Urothelium cell line (cell line): ENCODE results near the gene SLC39A13.

Experiments
- DNase-seq: peaks from one replicate; pipeline ENCODE4 v3.0.0; 2011; ENCODE audit warnings: low spot score, mixed read lengths
- FAIRE-seq: peaks from 2 replicates; lab custom pipeline; 2011; peaks lifted over from hg19 to GRCh38; lab: Jason Lieb, UNC

SLC39A13 gene

GRCh38 chr11:47418454-47419259 lies 10.3 kb downstream of the SLC39A13 start:
- FAIRE-seq (no peak), DNase-seq (no peak)

DNA sequence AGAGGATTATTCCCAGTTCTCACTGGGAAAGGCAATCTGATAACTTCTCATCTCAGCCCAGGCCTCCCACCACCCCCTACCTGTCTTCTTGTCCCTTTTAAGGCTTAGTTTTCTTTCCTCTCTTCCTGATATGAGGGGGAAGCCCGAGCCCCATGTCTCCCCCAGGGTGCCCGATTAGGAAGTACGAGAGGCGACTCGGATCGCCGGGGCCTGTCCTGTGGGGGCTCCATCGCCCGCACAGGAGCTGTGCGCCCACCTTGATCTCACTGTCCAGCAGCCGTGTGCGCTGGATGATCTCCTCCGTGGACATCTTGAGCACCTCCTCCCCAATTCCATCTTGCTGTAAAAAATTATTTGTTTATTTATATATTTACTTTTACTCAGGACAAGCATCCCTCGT lies 17.2 kb downstream of the SLC39A13 start:
- no peak for FAIRE-seq
- DNase-seq: no peak

GRCh38 chr11:47426062-47426956 lies 17.9 kb downstream of the SLC39A13 start, which contains the start of gene PSMC3:
Gene PSMC3 (minus strand): TSS chr11:47426439. CDS start chr11:47426279, 160 bp downstream.
- DNase-seq (peak; percentile 98), FAIRE-seq (peak; percentile 91)

- DNase-seq (no peak), FAIRE-seq (no peak)
Observed at GRCh38 chr11:47430524-47430923, 22.1 kb downstream of the SLC39A13 start.

GRCh38 chr11:47431356-47432083 lies 23.1 kb downstream of the SLC39A13 start:
- no peak for FAIRE-seq
- DNase-seq: no peak

DNA sequence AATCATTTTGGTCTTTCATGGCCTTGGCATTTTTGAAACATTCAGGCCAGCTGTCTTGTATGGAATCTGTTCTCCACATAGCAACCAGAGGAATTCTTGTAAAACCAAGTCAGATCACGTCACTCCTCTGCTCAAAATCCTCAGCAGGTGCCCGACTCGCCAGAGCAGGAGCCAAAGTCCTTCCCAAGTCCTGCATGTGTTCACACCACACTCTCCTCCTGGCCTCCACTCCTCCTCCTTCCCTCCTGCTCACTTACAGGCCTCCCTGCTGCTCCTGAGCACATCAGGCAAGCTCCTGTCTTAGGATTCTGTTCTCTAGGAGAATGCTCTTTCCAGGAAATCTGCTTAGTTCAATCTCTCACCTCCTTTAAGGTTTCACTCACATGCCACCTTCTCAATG lies 24.8 kb downstream of the SLC39A13 start:
- no peak for FAIRE-seq
- no peak for DNase-seq

DNA sequence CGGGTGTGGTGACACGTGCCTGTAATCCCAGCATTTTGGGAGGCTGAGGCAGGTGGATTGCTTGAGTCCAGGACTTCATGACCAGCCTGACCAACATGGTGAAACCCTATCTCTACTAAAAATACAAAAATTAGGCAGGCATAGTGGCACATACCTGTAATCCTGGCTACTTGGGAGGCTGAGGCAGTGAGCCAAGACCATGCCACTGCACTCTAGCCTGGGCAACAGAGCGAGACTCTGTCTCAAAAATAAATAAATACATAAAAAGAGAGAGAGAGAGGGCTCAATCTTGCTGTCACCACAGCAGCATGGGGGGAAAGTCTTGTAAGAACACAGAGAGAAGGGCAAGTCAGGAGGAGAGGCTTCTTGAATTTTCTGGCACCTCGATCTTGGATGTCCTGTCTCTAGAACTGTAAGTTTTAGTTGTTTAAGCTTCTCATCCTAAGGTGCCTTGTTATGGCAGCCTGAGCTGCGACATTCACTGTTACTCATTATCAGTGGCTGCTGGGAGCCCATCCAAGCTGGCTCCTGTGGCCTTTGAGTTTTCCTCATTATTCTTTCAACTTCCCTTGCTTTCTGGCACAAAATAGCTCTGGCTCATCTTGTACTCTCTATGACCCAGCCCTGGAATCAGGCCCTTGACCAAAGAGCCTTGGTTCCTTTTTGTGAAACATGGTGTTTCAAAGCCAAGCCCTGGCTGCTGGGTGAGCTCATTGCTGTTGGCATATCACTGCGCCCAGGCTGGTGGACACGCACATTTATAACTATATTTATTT lies 25.8 kb downstream of the SLC39A13 start:
- DNase-seq: no peak
- FAIRE-seq: no peak

DNA sequence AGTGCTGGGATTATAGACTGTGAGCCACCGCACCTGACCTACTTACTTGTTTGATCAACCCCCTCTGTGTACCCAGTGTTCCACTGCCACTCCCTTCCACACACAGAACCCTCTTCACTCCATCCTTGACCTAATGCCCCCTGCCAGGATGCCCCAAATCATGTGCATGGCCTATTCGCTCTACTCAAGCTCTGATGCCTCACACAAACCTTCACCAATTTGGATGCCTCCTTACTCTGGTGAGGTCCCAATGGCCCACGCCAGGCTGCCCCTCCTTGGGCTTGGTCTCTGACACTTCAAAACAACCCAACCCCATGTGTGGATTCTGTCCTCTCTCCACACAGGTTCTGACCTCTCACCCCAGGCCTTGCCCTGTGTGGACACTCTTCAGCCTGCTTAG lies 27.3 kb downstream of the SLC39A13 start:
- DNase-seq: no peak
- FAIRE-seq: no peak

- FAIRE-seq (no peak), DNase-seq (no peak)
Observed at GRCh38 chr11:47436726-47437125, 28.3 kb downstream of the SLC39A13 start.

DNA sequence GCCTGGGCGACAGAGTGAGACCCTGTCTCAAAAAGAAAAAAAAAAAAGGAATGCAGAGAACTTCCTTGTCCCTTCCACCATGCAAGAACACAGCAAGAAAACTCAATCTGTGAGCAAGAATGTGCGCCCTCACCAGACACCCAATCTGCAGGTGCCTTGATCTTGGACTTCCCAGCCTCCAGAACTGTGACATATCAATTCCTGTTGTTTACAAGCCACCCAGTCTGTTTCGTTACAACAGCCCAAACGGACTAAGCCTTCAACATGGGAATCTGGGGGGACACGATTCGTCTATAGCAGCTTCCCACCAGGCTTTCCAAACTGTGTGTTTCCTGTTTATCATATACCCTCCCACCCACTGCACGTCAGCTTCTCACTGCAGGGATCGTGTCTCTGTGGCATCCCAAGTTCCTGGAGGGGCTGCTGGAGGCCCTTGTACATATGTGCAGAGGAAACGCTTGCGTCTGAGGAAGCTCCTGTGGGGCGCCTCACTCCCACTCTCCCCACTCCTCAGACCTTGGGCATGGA lies 28.9 kb downstream of the SLC39A13 start:
- no peak for DNase-seq
- FAIRE-seq: no peak

- FAIRE-seq (no peak), DNase-seq (no peak)
Observed at GRCh38 chr11:47437746-47438418, 29.5 kb downstream of the SLC39A13 start.

- FAIRE-seq: no peak
Observed at GRCh38 chr11:47438721-47439120, 30.3 kb downstream of the SLC39A13 start.

DNA sequence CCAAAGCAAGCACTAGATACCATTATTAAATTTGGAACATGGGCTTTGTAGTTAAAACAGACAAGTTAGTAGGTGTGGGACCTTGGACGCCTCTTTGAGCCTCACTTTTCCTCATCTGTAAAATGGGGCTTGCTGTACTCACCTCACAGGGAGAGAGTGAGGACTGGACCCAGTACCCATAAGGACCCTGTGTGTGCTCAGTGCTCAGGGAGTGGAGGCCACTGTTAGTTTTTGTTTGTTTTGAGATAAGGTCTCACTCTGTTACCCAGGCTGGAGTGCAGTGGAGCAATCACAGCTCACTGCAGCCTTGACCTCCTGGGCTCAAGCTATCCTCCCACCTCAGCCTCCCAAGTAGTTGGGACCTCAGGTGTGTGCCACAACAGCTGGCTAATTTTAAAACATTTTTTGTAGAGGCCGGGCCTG lies 31.7 kb downstream of the SLC39A13 start:
- FAIRE-seq (no peak), DNase-seq (no peak)

More at GRCh38 chr11:47438721-47439120, 30.3 kb downstream of the SLC39A13 start:
- no peak for DNase-seq

DNA sequence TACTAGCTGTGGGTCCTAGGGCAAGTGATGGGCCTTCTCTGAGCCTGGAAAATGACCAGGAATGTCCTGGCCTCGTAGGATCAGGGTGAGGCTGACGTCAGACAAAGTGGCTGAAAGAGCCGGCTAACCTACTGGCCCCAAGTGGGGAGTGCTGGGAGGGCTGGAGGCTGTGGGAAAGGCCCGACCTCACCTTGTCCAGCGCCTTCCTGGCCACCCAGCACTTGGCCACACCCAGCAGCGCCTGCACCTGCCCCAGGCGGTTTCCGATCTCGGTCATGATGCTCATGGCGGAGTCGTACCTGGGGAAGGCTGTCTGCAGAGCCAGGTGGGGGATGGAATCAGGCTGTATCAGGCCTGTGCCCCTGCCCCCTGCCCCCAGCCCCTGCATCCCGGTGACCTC lies 33.0 kb downstream of the SLC39A13 start:
- FAIRE-seq (no peak), DNase-seq (no peak)

DNA sequence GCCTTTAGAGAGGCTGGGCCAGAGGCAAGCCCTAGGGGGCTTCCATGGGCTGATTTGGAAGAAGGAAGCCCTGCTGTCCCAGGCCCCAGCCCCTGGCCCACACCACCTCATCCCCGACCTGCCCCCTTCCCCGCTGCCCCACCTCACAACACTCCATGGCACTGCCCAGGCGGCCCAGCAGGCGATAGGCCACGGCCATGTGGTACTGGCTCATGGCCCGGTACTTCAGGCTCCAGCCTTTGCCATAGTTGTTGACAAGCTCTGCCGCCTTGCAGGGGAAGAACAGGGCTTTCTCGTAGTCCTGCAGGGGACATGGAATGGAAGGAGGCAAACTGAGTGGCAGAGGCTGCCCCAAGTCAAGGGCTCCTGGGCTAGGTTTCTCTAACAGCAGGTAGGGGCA lies 34.1 kb downstream of the SLC39A13 start:
- DNase-seq (no peak), FAIRE-seq (no peak)

- no peak for FAIRE-seq
- no peak for DNase-seq
Observed at GRCh38 chr11:47443028-47443700, 34.8 kb downstream of the SLC39A13 start.

DNA sequence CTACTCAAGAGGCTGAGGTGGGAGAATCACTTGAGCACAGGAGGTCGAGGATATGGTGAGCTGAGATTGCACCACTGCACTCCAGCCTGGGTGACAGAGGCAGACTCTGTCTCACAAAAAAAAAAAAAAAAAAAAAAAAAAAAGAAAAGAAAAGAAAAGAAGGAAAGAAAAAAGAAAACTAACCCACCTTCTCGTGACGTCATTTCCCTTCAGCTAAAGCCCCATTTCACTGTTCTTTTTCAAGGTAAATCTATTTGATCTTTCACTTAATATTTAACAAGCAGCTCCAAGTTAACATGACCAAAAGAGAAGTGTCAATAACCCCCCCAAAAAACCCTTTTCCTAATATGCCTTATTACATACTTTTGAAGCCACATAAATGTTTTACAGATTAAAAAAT lies 35.4 kb downstream of the SLC39A13 start:
- no peak for DNase-seq
- no peak for FAIRE-seq

DNA sequence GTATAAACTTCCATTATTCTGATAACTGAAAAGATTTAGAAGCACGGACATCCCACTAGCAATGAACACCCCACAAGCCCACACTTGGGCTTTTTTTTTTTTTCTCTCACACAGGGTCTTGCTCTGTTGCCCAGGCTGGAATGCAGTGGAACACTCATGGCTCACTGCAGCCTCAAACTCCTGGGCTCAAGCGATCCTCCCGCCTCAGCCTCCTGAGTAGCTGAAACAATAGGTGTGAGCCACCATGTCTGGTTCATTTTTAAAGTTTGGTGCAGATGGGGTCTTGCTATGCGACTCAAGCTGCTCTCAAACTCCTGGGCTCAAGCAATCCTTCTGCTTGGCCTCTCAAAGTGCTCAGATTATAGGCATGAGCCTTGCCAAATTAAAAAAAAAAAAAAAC lies 37.5 kb downstream of the SLC39A13 start:
- FAIRE-seq: no peak
- DNase-seq: no peak

- no peak for FAIRE-seq
- no peak for DNase-seq
Observed at GRCh38 chr11:47446833-47447232, 38.4 kb downstream of the SLC39A13 start.
